ENCODE results near the gene ROBO2. TPM values are rescaled to one million over a fixed set of nuclear protein-coding genes. Genes with fewer than 3 reads are reported as not detected.
"Not testable (repeated sequence)": the region's sequence is repeated elsewhere in the genome, so short reads cannot be mapped to it uniquely, and the experiment has no call there.

ROBO2 gene
- total RNA-seq, 6 experiments from 2014 or later: 0.09 to 0.36 (median 0.20) TPM

GRCh38 chr3:77404871-77405270 lies 365.0 kb downstream of the ROBO2 start:
- Mint-ChIP-seq H3K27ac (no peak overlapping the region), H3K36me3 (ENCODE audit: low read depth) (no peaks in the 10 kb centered on the region), H3K4me3 (no peak overlapping the region; the same call in 1 of the 2 replicates), H3K27me3 (ENCODE audit: insufficient read depth) (no peaks in the 10 kb centered on the region), H3K4me1 (ENCODE audit: low read depth) (peaks cover 11% of the 10 kb centered on the region; the same call in 1 of the 2 replicates), H3K9me3 (peaks cover 4% of the 10 kb centered on the region; the same call in 1 of the 2 replicates)
- TF ChIP-seq CTCF (IDR thresholded peaks at IDR 0.05): no peak
- DNase-seq: no peak

DNA sequence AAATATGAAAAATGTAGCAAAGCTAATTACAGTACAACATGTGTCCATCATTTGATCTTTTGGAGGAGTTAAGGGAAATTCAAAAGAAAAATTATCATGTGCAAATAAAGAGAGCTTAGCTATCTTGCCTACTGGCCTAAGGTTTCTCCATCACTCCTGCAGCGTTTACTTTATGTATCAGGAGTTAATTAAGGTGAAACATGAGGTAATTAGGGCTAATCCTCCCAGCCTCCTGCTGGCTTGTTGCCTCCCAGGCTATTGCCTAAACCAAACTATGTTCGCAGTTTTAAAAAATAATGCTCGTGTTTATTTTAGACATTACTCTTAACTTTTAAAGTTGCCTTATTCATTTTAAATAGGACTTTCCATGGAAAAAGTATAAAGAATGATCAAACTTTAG lies 367.5 kb downstream of the ROBO2 start:
- Mint-ChIP-seq H3K4me3 (no peak overlapping the region), H3K27me3 (ENCODE audit: insufficient read depth) (no peaks in the 10 kb centered on the region), H3K27ac (no peak overlapping the region), H3K9me3 (peaks cover 4% of the 10 kb centered on the region; the same call in 1 of the 2 replicates), H3K36me3 (ENCODE audit: low read depth) (no peaks in the 10 kb centered on the region), H3K4me1 (ENCODE audit: low read depth) (peaks cover 29% of the 10 kb centered on the region; the same call in 1 of the 2 replicates)
- no peak for DNase-seq
- TF ChIP-seq CTCF (IDR thresholded peaks at IDR 0.05): no peak

- Mint-ChIP-seq H3K4me1 (ENCODE audit: low read depth) (peaks cover 44% of the 10 kb centered on the region; the same call in 1 of the 2 replicates), H3K36me3 (ENCODE audit: low read depth) (peaks cover 17% of the 10 kb centered on the region), H3K9me3 (peaks cover 16% of the 10 kb centered on the region)
- not testable (repeated sequence) for H3K27ac Mint-ChIP-seq; H3K27me3 Mint-ChIP-seq (ENCODE audit: insufficient read depth); H3K4me3 Mint-ChIP-seq; DNase-seq
These were observed 370.4 kb downstream of the ROBO2 start for GRCh38 chr3:77410334-77410733.

GRCh38 chr3:77411334-77411733 lies 371.4 kb downstream of the ROBO2 start:
- DNase-seq: no peak
- peaks cover 17% of the 10 kb centered on the region for H3K36me3 Mint-ChIP-seq (ENCODE audit: low read depth)
- peaks cover 44% of the 10 kb centered on the region; the same call in 1 of the 2 replicates for H3K4me1 Mint-ChIP-seq (ENCODE audit: low read depth)
- TF ChIP-seq CTCF (IDR thresholded peaks at IDR 0.05): no peak
- no peaks in the 10 kb centered on the region for H3K27me3 Mint-ChIP-seq (ENCODE audit: insufficient read depth)
- H3K9me3 Mint-ChIP-seq: peaks cover 17% of the 10 kb centered on the region
- no peak overlapping the region; the same call in 1 of the 2 replicates for H3K4me3 Mint-ChIP-seq
- peak overlapping the region; percentile 89; the same call in 1 of the 2 replicates for H3K27ac Mint-ChIP-seq

- Mint-ChIP-seq H3K36me3 (ENCODE audit: low read depth) (peaks cover 17% of the 10 kb centered on the region), H3K27ac (peak overlapping the region; percentile 89), H3K4me1 (ENCODE audit: low read depth) (peaks cover 44% of the 10 kb centered on the region; the same call in 1 of the 2 replicates), H3K9me3 (peaks cover 24% of the 10 kb centered on the region), H3K4me3 (peak overlapping the region; percentile 65), H3K27me3 (ENCODE audit: insufficient read depth) (no peaks in the 10 kb centered on the region)
- DNase-seq: peak; percentile 89
- no peak for TF ChIP-seq CTCF (IDR thresholded peaks at IDR 0.05)
These were observed 372.1 kb downstream of the ROBO2 start for GRCh38 chr3:77412021-77412438.

DNA sequence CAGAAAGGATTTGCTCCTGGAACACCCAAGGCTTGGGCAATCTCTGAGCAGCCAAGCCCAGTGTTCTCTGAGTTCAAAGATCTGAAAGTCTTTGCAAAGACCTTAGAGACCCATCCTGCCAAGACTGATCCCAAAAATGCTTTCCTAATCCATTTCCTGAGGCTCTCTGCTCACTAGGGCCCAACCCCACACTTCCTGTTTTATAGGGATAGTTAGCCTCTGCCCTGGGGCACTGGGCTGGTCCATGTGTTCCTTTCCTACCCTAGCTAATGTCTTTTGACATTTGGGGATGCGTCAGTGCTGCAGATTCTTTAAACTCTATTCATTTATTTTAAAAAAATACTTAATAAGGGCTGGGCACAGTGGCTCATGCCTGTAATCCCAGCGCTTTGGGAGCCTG lies 372.7 kb downstream of the ROBO2 start:
- no peak for TF ChIP-seq CTCF (IDR thresholded peaks at IDR 0.05)
- Mint-ChIP-seq H3K4me1 (ENCODE audit: low read depth) (peaks cover 44% of the 10 kb centered on the region; the same call in 1 of the 2 replicates), H3K4me3 (peak overlapping the region; percentile 65), H3K9me3 (peaks cover 24% of the 10 kb centered on the region), H3K36me3 (ENCODE audit: low read depth) (peaks cover 17% of the 10 kb centered on the region), H3K27me3 (ENCODE audit: insufficient read depth) (no peaks in the 10 kb centered on the region), H3K27ac (peak overlapping the region; percentile 89)
- peak; percentile 89 for DNase-seq

Measured in HFFc6 (cell line).